Mononuclear cell (primary cell): Measurements from ENCODE around the gene MOG. TPM values are rescaled to one million over a fixed set of nuclear protein-coding genes. Genes with fewer than 3 reads are reported as not detected.

ENCODE experiments used
- H3K27me3 ChIP-seq: 2 replicates; pipeline ENCODE4 v1.6.0; 2011; ENCODE audit warnings: low read length, control low read depth; ENCODE audit not compliant: insufficient read depth
- H3K4me1 ChIP-seq: 2 replicates; pipeline ENCODE4 v1.5.1; 2011; ENCODE audit warnings: mild to moderate bottlenecking, low read length, control low read depth; ENCODE audit not compliant: insufficient read depth
- H3K4me3 ChIP-seq: 2 replicates; pipeline ENCODE4 v1.5.1; 2011; ENCODE audit warnings: mild to moderate bottlenecking, low read length, moderate library complexity
- H3K9me3 ChIP-seq: 2 replicates; pipeline ENCODE4 v1.5.1; 2011; ENCODE audit warnings: low read depth, mild to moderate bottlenecking, control low read depth, low read length
- total RNA-seq: library from RNA; depleted of rRNA; stranded (reverse); fragments of >200 nt; gene quantifications from one replicate; pipeline ENCODE4 v1.2.3, GENCODE V29; 2012

The MOG gene
- total RNA-seq, 1 donor, result not detected

DNA sequence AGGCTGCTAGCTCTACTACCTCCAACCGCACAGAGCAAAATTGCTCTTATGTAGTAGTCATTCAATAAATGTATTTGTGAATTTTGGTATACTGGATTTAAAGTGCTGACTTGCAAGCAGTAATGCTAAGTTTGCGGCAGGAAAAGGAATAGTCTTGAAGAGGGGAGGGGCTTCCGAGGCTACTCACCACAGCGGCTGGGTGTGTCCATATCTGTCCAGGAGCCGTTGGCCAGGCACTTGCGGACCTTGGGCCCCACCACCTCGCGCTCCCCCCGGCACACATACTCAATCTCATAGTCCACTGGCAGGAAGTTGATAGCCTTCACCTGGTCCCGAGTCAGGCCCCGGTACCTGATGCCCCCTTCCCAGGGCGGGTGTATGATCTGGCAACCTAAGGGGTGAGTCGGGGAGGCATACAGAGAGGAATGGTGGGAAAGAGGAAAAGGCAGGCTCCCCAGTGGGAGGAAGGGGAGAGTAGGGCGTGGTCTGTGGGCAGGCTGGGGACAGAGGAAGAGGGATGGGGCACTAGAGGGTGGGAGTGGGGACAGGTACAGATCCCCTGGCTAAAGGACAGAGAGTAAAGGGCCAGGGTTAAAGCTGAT lies 25.6 kb upstream of the MOG start:
- no peaks in the 10 kb centered on the region for H3K9me3 ChIP-seq
- peaks cover 28% of the 10 kb centered on the region for H3K27me3 ChIP-seq
- no peak overlapping the region for H3K4me3 ChIP-seq
- peaks cover 49% of the 10 kb centered on the region for H3K4me1 ChIP-seq

DNA sequence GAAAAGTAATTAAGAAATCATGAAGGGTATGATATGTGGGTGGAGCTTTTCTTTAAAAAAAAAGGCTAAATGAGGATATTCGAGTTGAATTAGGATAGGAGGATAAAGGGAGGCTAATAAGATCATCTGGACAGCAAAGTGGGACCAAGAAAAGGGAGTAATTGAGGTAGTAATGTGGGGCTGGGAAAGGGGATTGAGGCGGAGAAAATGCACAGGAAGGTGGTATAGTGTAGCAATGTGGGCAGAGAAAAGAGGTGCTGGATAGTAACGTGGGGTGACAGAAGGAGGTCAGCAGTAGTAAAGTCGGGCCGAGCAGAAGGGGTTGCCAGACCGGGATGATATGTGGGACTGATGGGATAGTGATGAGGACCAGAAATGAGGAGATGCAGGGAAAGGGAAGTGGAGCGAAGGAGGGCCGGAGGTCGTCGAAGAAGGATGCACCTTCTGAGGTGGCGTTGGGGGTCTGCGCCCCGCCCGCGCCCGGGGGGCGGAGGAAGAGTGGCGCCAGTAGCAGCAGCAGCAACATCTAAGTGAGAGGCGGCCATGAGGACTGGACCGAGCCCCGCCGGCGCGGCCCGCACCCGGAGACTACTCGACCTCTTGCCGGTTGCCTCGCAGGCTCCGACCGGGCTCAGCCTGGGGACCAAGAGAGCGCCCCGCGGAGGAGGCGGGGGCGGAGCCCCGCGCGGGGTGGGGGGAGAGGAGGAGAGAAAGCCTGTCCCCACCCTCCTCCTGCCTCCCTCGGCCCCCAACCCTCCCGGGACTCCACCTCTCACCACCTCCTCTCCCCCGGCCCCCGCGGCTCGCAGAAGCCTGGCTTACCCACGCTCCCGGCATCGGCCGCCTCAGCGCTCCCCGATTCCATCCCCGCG lies 24.8 kb upstream of the MOG start:
- peaks cover 49% of the 10 kb centered on the region for H3K4me1 ChIP-seq

DNA sequence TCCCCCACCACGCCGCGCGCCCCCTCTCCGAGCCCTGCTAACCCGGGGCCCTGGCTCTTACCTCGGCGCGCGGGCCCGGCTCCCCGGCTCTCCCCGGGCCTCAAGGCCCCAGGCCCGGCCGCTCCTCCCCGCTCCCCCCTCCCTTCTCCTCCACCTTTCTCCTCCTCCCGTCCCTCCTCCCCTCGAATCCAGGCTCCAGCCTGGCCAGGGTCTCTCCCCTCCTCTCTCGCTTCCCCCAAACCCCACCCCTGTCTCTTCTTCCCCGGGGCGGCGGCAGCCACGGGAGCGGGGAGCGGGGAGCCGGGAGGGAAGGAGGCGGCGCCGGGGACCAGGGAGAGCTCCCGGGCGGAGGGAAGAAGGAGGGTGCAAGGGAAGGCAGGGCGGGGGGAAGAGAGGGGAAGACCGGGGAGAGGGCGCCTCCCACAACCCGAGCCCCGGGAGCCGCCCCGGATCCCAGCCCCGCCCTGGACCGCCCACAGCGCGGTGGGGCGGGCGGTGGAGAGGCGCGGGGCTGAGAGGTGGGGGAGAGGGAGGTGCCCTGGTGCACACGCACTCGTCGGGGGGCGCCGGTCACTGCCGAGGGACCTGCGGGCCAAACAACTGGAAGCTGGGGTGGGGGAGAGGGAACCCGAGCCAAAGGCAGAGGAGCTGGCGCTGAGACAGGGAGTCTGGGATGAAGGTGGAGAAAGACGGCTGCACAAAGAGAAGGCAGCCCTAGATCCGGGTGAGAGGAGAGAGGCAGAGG lies 23.9 kb upstream of the MOG start, which contains the start of gene GABBR1:
TSS of gene GABBR1 (minus strand) at position 395 of the 745 bp plus-strand sequence. CDS start 798 bp downstream, outside the sequence.
- Histone ChIP-seq H3K9me3 (no peaks in the 10 kb centered on the region), H3K4me3 (peak within 1 kb of the TSS; percentile 57), H3K27me3 (peaks cover 28% of the 10 kb centered on the region), H3K4me1 (peaks cover 49% of the 10 kb centered on the region)

More for the DNA sequence above, 24.8 kb upstream of the MOG start:
- Histone ChIP-seq H3K9me3 (no peaks in the 10 kb centered on the region), H3K27me3 (peaks cover 28% of the 10 kb centered on the region), H3K4me3 (peak overlapping the region; percentile 57)

- H3K4me3 ChIP-seq, result peak overlapping the region; percentile 57
- peaks cover 28% of the 10 kb centered on the region for H3K27me3 ChIP-seq
- H3K9me3 ChIP-seq, result no peaks in the 10 kb centered on the region
- H3K4me1 ChIP-seq, result peaks cover 46% of the 10 kb centered on the region
These were observed 23.4 kb upstream of the MOG start for GRCh38 chr6:29633534-29633905.

- H3K27me3 ChIP-seq, result no peaks in the 10 kb centered on the region
- H3K4me1 ChIP-seq, result peaks cover 35% of the 10 kb centered on the region
- H3K4me3 ChIP-seq, result no peak overlapping the region
- no peaks in the 10 kb centered on the region for H3K9me3 ChIP-seq
These were observed 19.6 kb upstream of the MOG start for GRCh38 chr6:29637247-29637646.

DNA sequence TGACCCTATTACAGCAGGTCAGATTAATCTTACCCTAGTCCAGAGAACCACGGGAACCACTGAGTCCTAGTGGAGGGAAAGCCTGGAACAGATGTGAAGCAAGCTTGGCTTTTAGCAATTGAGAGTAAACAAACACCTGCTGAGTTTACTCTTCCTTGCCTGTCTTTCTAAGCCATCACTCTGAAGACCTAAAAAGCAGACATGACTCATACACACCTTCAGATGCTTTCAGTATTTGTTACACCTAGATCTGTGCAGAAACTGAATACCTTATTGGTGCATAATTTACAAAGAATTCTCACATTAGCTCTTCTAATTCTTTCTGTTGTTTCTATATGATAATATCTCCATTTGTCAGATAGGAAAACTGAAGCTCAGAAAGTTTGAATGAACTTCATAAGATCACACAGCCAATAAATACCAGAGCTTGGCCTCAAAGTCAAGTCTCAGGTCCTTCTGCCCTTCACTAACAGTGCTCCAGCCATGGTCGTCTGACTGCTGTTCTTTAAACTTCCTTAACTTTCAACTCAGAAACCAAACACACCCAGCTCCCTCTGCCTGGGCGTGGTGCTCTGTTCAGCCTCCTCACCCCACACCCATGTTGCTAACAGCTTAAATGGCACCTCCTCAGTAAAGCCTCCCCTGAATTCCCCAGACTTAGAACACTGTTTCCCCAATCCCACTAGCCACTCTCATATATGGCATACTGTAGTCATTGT lies 15.3 kb upstream of the MOG start:
- Histone ChIP-seq H3K27me3 (no peaks in the 10 kb centered on the region), H3K9me3 (no peaks in the 10 kb centered on the region), H3K4me3 (no peak overlapping the region), H3K4me1 (peaks cover 16% of the 10 kb centered on the region)

GRCh38 chr6:29647927-29648642 lies 8.8 kb upstream of the MOG start:
- no peaks in the 10 kb centered on the region for H3K9me3 ChIP-seq
- no peaks in the 10 kb centered on the region for H3K27me3 ChIP-seq
- peaks cover 10% of the 10 kb centered on the region for H3K4me1 ChIP-seq
- H3K4me3 ChIP-seq, result no peak overlapping the region

DNA sequence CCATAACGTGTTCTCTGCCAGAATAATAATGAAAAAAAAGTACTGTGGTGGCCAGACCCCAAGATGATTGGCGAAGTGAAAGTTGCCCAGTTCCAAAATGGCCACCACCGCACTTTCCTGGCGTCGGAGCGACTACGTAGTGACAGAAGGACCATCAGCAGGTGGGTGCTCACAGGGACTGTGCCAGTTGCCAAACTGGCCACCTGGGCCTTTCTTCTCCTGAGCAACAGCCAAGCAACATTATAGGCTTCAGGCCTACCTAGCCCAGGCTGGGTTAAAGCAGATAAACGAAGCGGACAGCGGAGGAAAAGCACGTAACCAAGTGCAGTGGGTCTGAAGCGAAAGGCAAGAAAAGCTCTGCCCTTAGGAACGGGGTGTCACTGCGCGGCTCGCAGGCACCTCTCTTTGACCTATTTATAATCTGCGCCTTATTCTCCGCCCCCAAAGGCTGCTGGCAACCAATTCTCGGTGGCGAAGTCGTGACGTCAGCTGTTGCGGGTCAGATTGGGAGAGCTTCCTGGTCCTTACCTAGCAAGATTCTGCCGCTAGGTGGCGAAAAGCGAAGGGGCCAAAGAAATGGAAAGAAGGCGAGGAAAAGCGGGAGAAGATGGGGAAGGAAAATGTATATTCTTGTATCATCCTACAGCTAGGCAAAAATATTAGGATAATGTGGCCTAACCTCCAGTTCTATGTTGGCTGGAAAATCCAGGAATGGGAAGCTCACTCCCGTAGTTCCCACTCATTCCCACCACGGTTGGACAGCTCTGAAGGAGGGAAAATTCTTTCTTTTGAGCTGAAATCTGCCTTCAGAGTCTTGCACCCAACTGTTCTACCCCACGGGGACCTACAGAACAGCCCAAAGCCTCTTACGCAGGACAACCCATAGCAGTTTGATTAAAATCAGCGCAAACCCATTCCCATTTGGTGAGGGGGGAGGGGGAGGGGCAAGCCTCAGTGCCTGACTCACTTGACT lies 6.9 kb upstream of the MOG start:
- Histone ChIP-seq H3K27me3 (peaks cover 5% of the 10 kb centered on the region), H3K9me3 (no peaks in the 10 kb centered on the region), H3K4me1 (peaks cover 13% of the 10 kb centered on the region), H3K4me3 (peak overlapping the region; percentile 54)

- H3K9me3 ChIP-seq, result no peaks in the 10 kb centered on the region
- H3K27me3 ChIP-seq, result peaks cover 11% of the 10 kb centered on the region
- no peak overlapping the region for H3K4me3 ChIP-seq
- H3K4me1 ChIP-seq, result peaks cover 13% of the 10 kb centered on the region
These were observed 5.3 kb upstream of the MOG start for GRCh38 chr6:29651413-29652197.

DNA sequence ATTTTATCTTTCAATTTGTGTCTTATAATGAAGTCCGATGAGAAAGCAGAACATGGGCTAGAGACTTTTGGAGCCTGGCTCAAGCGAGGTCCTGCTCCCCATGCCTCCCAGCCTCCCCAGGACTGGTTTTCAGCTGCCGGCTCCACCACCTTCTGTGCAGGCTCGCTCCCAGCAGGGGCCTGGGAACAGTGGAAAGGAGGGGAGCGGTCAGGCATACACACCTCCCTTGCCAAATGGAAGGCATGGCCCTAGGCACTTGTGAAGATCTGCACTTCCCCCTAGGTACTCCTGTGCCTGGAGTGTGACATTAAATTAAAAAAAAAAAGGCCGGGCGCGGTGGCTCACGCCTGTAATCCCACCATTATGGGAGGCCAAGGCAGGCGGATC lies 4.7 kb upstream of the MOG start:
- Histone ChIP-seq H3K9me3 (no peaks in the 10 kb centered on the region), H3K4me1 (peaks cover 13% of the 10 kb centered on the region), H3K27me3 (peaks cover 11% of the 10 kb centered on the region), H3K4me3 (no peak overlapping the region)

DNA sequence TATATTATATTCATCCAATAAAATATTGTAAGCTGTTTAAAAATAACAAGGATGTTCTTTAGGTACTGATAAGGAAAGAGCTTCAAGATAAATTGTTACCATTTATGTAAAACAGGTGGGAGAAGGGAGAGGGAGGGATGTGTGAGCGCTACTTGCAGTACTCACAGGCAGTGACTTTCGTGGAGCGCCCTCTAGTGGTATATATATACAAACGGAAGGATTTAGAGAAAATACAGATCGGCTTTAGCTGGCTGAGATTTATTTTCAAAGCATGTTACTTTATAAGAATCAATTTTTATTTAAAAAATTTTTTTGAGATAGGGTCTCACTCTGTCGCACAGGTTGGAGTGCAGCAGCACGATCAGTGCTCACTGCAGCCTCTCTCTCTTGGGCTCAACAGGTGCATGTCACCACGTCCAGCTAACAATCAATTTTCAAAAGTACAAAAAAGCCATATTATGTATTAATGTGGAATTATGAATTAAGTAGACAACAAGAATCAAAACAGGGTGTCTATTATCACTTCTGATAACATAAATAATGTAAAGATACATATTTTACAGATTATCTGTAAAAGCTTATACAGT lies 3.3 kb upstream of the MOG start:
- Histone ChIP-seq H3K4me1 (peaks cover 13% of the 10 kb centered on the region), H3K4me3 (no peak overlapping the region), H3K9me3 (no peaks in the 10 kb centered on the region), H3K27me3 (peaks cover 11% of the 10 kb centered on the region)

DNA sequence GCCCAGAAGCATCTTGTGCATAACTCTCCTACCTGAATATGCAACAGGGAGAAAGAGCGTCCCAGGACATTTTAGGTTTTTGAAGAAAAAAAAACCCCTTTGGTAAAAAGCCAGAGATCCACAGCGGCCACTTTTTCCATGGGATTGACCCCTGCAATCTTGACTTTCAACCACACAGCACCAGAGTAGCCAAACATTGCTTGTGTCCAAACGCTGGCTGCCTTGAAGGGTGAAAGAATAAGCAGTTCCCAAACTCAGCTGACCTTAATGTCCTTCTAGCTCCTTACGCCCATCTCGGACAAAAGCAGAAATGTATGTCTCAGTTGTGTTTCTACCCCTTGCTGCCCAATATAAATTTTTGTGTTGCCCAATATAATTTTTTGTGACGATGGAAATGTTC lies 1.2 kb upstream of the MOG start:
- no peaks in the 10 kb centered on the region for H3K9me3 ChIP-seq
- no peak overlapping the region for H3K4me3 ChIP-seq
- peaks cover 11% of the 10 kb centered on the region for H3K27me3 ChIP-seq
- peaks cover 3% of the 10 kb centered on the region for H3K4me1 ChIP-seq
